Mesenchymal stem cell (in vitro differentiated cells and primary cell): ENCODE data around the gene FNDC3B.
A peak's percentile ranks its signal among the peaks of the same experiment; 100 is the strongest.

Source experiments
- DNase-seq: peaks from one replicate; pipeline ENCODE4 v3.0.0-alpha.2; 2013
- H2AFZ ChIP-seq: one replicate; pipeline ENCODE4 v1.6.1; 2013; ENCODE audit warnings: low read depth, mild to moderate bottlenecking, control low read depth, inconsistent platforms, low read length, moderate library complexity
- H2AK5ac ChIP-seq: 2 replicates; pipeline ENCODE4 v1.6.1; 2013; ENCODE audit warnings: low read length, moderate library complexity, mild to moderate bottlenecking, inconsistent platforms; ENCODE audit not compliant: severe bottlenecking
- H2BK120ac ChIP-seq: one replicate; pipeline ENCODE4 v1.6.1; 2013; ENCODE audit warnings: low read depth, mild to moderate bottlenecking, inconsistent platforms, low read length, moderate library complexity
- H2BK12ac ChIP-seq, 2 experiments: one replicate each; pipeline ENCODE4 v1.6.1; 2013; ENCODE audit warnings: inconsistent platforms in 2 of 2, low read length in 2 of 2, mild to moderate bottlenecking in 2 of 2, moderate library complexity in 2 of 2, control low read depth in 1 of 2
- H2BK15ac ChIP-seq: one replicate; pipeline ENCODE4 v1.6.1; 2013; ENCODE audit warnings: mild to moderate bottlenecking, low read depth, inconsistent platforms; ENCODE audit not compliant: poor library complexity, severe bottlenecking
- H2BK5ac ChIP-seq: 2 replicates; pipeline ENCODE4 v1.6.1; 2013; ENCODE audit warnings: low read depth, mild to moderate bottlenecking, low read length, control low read depth, inconsistent platforms; ENCODE audit not compliant: poor library complexity, severe bottlenecking
- H3K14ac ChIP-seq, 2 experiments: one replicate each; pipeline ENCODE4 v1.6.1; 2013; ENCODE audit warnings: inconsistent platforms in 2 of 2, low read length in 2 of 2, control low read depth in 1 of 2, mild to moderate bottlenecking in 1 of 2, moderate library complexity in 1 of 2
- H3K18ac ChIP-seq, 2 experiments: one replicate each; pipeline ENCODE4 v1.6.1; 2013; ENCODE audit warnings: inconsistent platforms in 2 of 2, low read length in 2 of 2, control low read depth in 1 of 2, low read depth in 1 of 2, mild to moderate bottlenecking in 1 of 2
- H3K23ac ChIP-seq, 2 experiments: one replicate each; pipeline ENCODE4 v1.6.1; 2013; ENCODE audit warnings: inconsistent platforms in 2 of 2, low read length in 2 of 2, mild to moderate bottlenecking in 2 of 2, moderate library complexity in 2 of 2, control low read depth in 1 of 2
- H3K27ac ChIP-seq: 2 replicates; pipeline ENCODE4 v1.5.1; 2013; ENCODE audit warnings: mild to moderate bottlenecking, moderate library complexity, low read length, control low read depth, inconsistent platforms; ENCODE audit not compliant: poor library complexity, severe bottlenecking
- H3K27me3 ChIP-seq, 2 experiments: 2 replicates each; pipeline versions ENCODE4 v1.6.1 to v1.7.0; 2013; ENCODE audit warnings: low read length in 2 of 2, mild to moderate bottlenecking in 2 of 2, moderate library complexity in 2 of 2, control low read depth in 1 of 2, inconsistent platforms in 1 of 2; ENCODE audit not compliant: control insufficient read depth in 1 of 2, insufficient read depth in 1 of 2
- H3K36me3 ChIP-seq, 2 experiments: 2 replicates each; pipeline versions ENCODE4 v1.6.1 to v1.7.0; 2013; ENCODE audit warnings: low read length in 2 of 2, control low read depth in 1 of 2, inconsistent platforms in 1 of 2, low read depth in 1 of 2, mild to moderate bottlenecking in 1 of 2; ENCODE audit not compliant: insufficient read depth in 2 of 2, control insufficient read depth in 1 of 2
- H3K4ac ChIP-seq, 2 experiments: one replicate each; pipeline ENCODE4 v1.6.1; 2013; ENCODE audit warnings: inconsistent platforms in 2 of 2, low read length in 2 of 2, mild to moderate bottlenecking in 2 of 2, moderate library complexity in 2 of 2, control low read depth in 1 of 2, low read depth in 1 of 2
- H3K4me1 ChIP-seq: 2 replicates; pipeline ENCODE4 v1.6.1; 2013; ENCODE audit warnings: low read depth, low read length, control low read depth; ENCODE audit not compliant: control insufficient read depth, insufficient read depth
- H3K4me2 ChIP-seq: 2 replicates; pipeline ENCODE4 v1.6.1; 2013; ENCODE audit warnings: low read length, mild to moderate bottlenecking, inconsistent platforms; ENCODE audit not compliant: poor library complexity, severe bottlenecking
- H3K4me3 ChIP-seq, 2 experiments: 2 replicates each; pipeline versions ENCODE4 v1.5.1 to v1.7.0; 2013; ENCODE audit warnings: low read length in 2 of 2, mild to moderate bottlenecking in 2 of 2, control low read depth in 1 of 2, low read depth in 1 of 2; ENCODE audit not compliant: insufficient read depth in 1 of 2
- H3K79me1 ChIP-seq: replicated peaks from 2 replicates; pipeline ENCODE4 v1.6.1; 2013; ENCODE audit warnings: mild to moderate bottlenecking, control low read depth, low read length, inconsistent platforms; ENCODE audit not compliant: poor library complexity, severe bottlenecking
- H3K9ac ChIP-seq: 2 replicates; pipeline ENCODE4 v1.7.0; 2013; ENCODE audit warnings: mild to moderate bottlenecking, low read length, moderate library complexity
- H3K9me3 ChIP-seq: 2 replicates; pipeline ENCODE4 v1.7.0; 2013; ENCODE audit warnings: mild to moderate bottlenecking, low read length; ENCODE audit not compliant: control insufficient read depth
- H4K8ac ChIP-seq: one replicate; pipeline ENCODE4 v1.6.1; 2013; ENCODE audit warnings: inconsistent platforms, mild to moderate bottlenecking, low read length, moderate library complexity
- H4K91ac ChIP-seq: one replicate; pipeline ENCODE4 v1.6.1; 2013; ENCODE audit warnings: mild to moderate bottlenecking, low read length, inconsistent platforms
- WGBS: methylation state at CpG from one replicate; pipeline ENCODE4 v1.1.7; 2013; ENCODE audit warnings: mixed read lengths; 5-methylcytosine and 5-hydroxymethylcytosine counted together

Gene FNDC3B

GRCh38 chr3:172313671-172314070 is 274.3 kb downstream of the FNDC3B start:
- H3K9ac ChIP-seq, result no peak overlapping the region
- DNase-seq, result no peak
- H2BK15ac ChIP-seq, result no peak overlapping the region
- H2BK5ac ChIP-seq, result no peak overlapping the region
- H2AFZ ChIP-seq, result no peak overlapping the region
- H4K8ac ChIP-seq, result no peak overlapping the region
- 75% methylated on average over 3 of the region's 3 CpGs for WGBS
- peaks cover 20% of the 10 kb centered on the region for H3K79me1 ChIP-seq
- H3K4me3 ChIP-seq, result no peak overlapping the region
- peak overlapping the region; percentile 14 for H3K27ac ChIP-seq
- H4K91ac ChIP-seq, result no peak overlapping the region
- peaks cover 13 to 77% of the 10 kb centered on the region in 2 experiments for H3K36me3 ChIP-seq
- H3K4me1 ChIP-seq, result peaks cover 10% of the 10 kb centered on the region
- H2BK12ac ChIP-seq, result no peak overlapping the region
- H3K4me2 ChIP-seq, result no peak overlapping the region
- H3K18ac ChIP-seq, result peak overlapping the region in 1 of 2 experiments; percentile 73
- H3K9me3 ChIP-seq, result no peaks in the 10 kb centered on the region
- no peaks in the 10 kb centered on the region for H3K27me3 ChIP-seq
- H3K4ac ChIP-seq, result no peak overlapping the region
- no peak overlapping the region for H2BK120ac ChIP-seq
- no peak overlapping the region for H3K23ac ChIP-seq
- H2AK5ac ChIP-seq, result no peak overlapping the region
- H3K14ac ChIP-seq, result no peak overlapping the region

- no peak overlapping the region for H3K4me2 ChIP-seq
- H3K18ac ChIP-seq, result no peak overlapping the region
- H3K79me1 ChIP-seq, result peaks cover 20% of the 10 kb centered on the region
- H3K4me1 ChIP-seq, result peaks cover 11% of the 10 kb centered on the region
- H2BK120ac ChIP-seq, result no peak overlapping the region
- peak overlapping the region; percentile 53 for H3K27ac ChIP-seq
- H2AK5ac ChIP-seq, result no peak overlapping the region
- H2BK5ac ChIP-seq, result no peak overlapping the region
- no peak overlapping the region for H2BK12ac ChIP-seq
- H3K27me3 ChIP-seq, result no peaks in the 10 kb centered on the region
- no peak overlapping the region for H3K4me3 ChIP-seq
- H3K36me3 ChIP-seq, result peaks cover 15 to 77% of the 10 kb centered on the region in 2 experiments
- H4K8ac ChIP-seq, result no peak overlapping the region
- no peak overlapping the region for H3K23ac ChIP-seq
- H2AFZ ChIP-seq, result no peak overlapping the region
- H4K91ac ChIP-seq, result no peak overlapping the region
- no peak overlapping the region for H2BK15ac ChIP-seq
- WGBS, result 94% methylated on average over 8 of the region's 8 CpGs
- H3K9me3 ChIP-seq, result no peaks in the 10 kb centered on the region
- no peak overlapping the region for H3K4ac ChIP-seq
- no peak overlapping the region for H3K9ac ChIP-seq
- no peak overlapping the region for H3K14ac ChIP-seq
- no peak for DNase-seq
Measured at GRCh38 chr3:172314591-172315160, 275.3 kb downstream of the FNDC3B start.

GRCh38 chr3:172315401-172316091 is 276.2 kb downstream of the FNDC3B start:
- H2BK120ac ChIP-seq, result no peak overlapping the region
- H3K27me3 ChIP-seq, result no peaks in the 10 kb centered on the region
- H3K4me3 ChIP-seq, result no peak overlapping the region
- no peak overlapping the region for H3K14ac ChIP-seq
- H3K4me1 ChIP-seq, result peaks cover 11% of the 10 kb centered on the region
- H3K27ac ChIP-seq, result peak overlapping the region; percentile 53
- H2BK12ac ChIP-seq, result peak overlapping the region in 1 of 2 experiments; percentile 30
- H3K9ac ChIP-seq, result no peak overlapping the region
- no peak overlapping the region for H2AFZ ChIP-seq
- no peak overlapping the region for H4K8ac ChIP-seq
- H3K23ac ChIP-seq, result no peak overlapping the region
- no peak overlapping the region for H3K4ac ChIP-seq
- no peaks in the 10 kb centered on the region for H3K9me3 ChIP-seq
- no peak overlapping the region for H2BK5ac ChIP-seq
- peaks cover 15% of the 10 kb centered on the region for H3K79me1 ChIP-seq
- no peak overlapping the region for H2BK15ac ChIP-seq
- DNase-seq, result peak; percentile 95
- no peak overlapping the region for H2AK5ac ChIP-seq
- H3K36me3 ChIP-seq, result peaks cover 14 to 76% of the 10 kb centered on the region in 2 experiments
- 25% methylated on average over 8 of the region's 11 CpGs for WGBS
- H4K91ac ChIP-seq, result no peak overlapping the region
- H3K4me2 ChIP-seq, result no peak overlapping the region
- peak overlapping the region; percentile 29 to 54 for H3K18ac ChIP-seq

- Histone ChIP-seq H4K8ac (no peak overlapping the region), H3K4me2 (no peak overlapping the region), H3K9ac (peak overlapping the region; percentile 11), H2BK5ac (no peak overlapping the region), H3K23ac (no peak overlapping the region), H3K4me3 (no peak overlapping the region), H2BK12ac (no peak overlapping the region), H3K27me3 (no peaks in the 10 kb centered on the region), H3K9me3 (no peaks in the 10 kb centered on the region), H4K91ac (no peak overlapping the region), H2BK120ac (no peak overlapping the region), H3K27ac (no peak overlapping the region), H2BK15ac (no peak overlapping the region), H2AK5ac (peak overlapping the region; percentile 88), H3K4ac (peak overlapping the region in 1 of 2 experiments; percentile 32), H3K36me3 (peaks cover 8 to 69% of the 10 kb centered on the region in 2 experiments), H3K14ac (no peak overlapping the region), H3K4me1 (peaks cover 11% of the 10 kb centered on the region), H3K79me1 (peaks cover 13% of the 10 kb centered on the region), H3K18ac (no peak overlapping the region), H2AFZ (no peak overlapping the region)
- WGBS, result 83% methylated on average over 2 of the region's 4 CpGs
- DNase-seq, result no peak
Measured at GRCh38 chr3:172316758-172317157, 277.4 kb downstream of the FNDC3B start.
